Tibial nerve (tissue), 4 donors: ENCODE results near the gene OR5M8. TPM values are rescaled to one million over a fixed set of nuclear protein-coding genes. Genes with fewer than 3 reads are reported as not detected.

Experiments
- DNase-seq, 2 donors: peaks; one replicate each; pipeline ENCODE4 v3.0.0-alpha.2; 2019; ENCODE audit warnings: low spot score in 2 of 2
- H3K27ac ChIP-seq, 4 donors: fragments of 200-600 bp; sonication (generic) in 3 of 4; one replicate each; pipeline ENCODE4 v1.5.1; 2017 to 2019; ENCODE audit warnings: mild to moderate bottlenecking in 1 of 4
- H3K27me3 ChIP-seq, 2 donors: fragments of 200-600 bp; sonication (generic) in 1 of 2; one replicate each; pipeline versions ENCODE4 v1.5.1 to v1.6.0; 2017 to 2019
- H3K36me3 ChIP-seq, 3 donors: fragments of 200-600 bp; sonication (generic); one replicate each; pipeline ENCODE4 v1.5.1; 2018 to 2019
- H3K4me1 ChIP-seq, 4 donors: fragments of 200-600 bp; sonication (generic) in 3 of 4; one replicate each; pipeline ENCODE4 v1.5.1; 2017 to 2019
- H3K4me3 ChIP-seq, 4 donors: fragments of 200-600 bp; sonication (generic) in 3 of 4; one replicate each; pipeline ENCODE4 v1.5.1; 2017 to 2019; ENCODE audit warnings: mild to moderate bottlenecking in 1 of 4, moderate library complexity in 1 of 4
- H3K9me3 ChIP-seq, 4 donors: fragments of 200-600 bp; sonication (generic) in 3 of 4; one replicate each; pipeline ENCODE4 v1.5.1; 2017 to 2019
- EP300 ChIP-seq, 2 donors: sonication (generic); formaldehyde crosslinking; IDR thresholded peaks; one replicate each; pipeline ENCODE4 v1.6.1; 2017; ENCODE audit warnings: antibody characterized with exemption in 2 of 2, mild to moderate bottlenecking in 1 of 2
- POLR2A ChIP-seq, 2 donors: fragments of 450-650 bp; IDR thresholded peaks; one replicate each; pipeline ENCODE4 v1.6.1; 2017; ENCODE audit warnings: antibody characterized with exemption in 2 of 2, mild to moderate bottlenecking in 2 of 2, moderate library complexity in 2 of 2
- WGBS, 2 donors: methylation state at CpG; one replicate each; pipeline ENCODE4 v1.1.5; 2018; 5-methylcytosine and 5-hydroxymethylcytosine counted together
- total RNA-seq, 4 donors: library from RNA; depleted of rRNA; stranded (reverse); fragments of >200 nt; gene quantifications; one replicate each; pipeline ENCODE4 v1.1.0, GENCODE V29; 2016
- TF ChIP-seq, protein P1 (sequence below), 5 experiments: fragments of 200-600 bp in 3 of 5; fragments of 450-650 bp in 2 of 5; sonication (generic) in 3 of 5; IDR thresholded peaks; one replicate each; pipeline ENCODE4 v1.5.1; 2016 to 2019; ENCODE audit warnings: antibody characterized with exemption in 5 of 5, mild to moderate bottlenecking in 3 of 5, moderate library complexity in 2 of 5

Gene OR5M8
- total RNA-seq, 4 donors from 2014 or later: not detected

GRCh38 chr11:56457076-56457475, 34.1 kb downstream of the OR5M8 start:
- Histone ChIP-seq H3K27ac (no peak overlapping the region), H3K4me3 (no peak overlapping the region), H3K9me3 (no peaks in the 10 kb centered on the region), H3K27me3 (no peaks in the 10 kb centered on the region), H3K36me3 (no peaks in the 10 kb centered on the region), H3K4me1 (no peaks in the 10 kb centered on the region)
- TF ChIP-seq POLR2A (IDR thresholded peaks at IDR 0.05) (no peak), EP300 (IDR thresholded peaks at IDR 0.05) (no peak)
- TF ChIP-seq, protein P1, sequence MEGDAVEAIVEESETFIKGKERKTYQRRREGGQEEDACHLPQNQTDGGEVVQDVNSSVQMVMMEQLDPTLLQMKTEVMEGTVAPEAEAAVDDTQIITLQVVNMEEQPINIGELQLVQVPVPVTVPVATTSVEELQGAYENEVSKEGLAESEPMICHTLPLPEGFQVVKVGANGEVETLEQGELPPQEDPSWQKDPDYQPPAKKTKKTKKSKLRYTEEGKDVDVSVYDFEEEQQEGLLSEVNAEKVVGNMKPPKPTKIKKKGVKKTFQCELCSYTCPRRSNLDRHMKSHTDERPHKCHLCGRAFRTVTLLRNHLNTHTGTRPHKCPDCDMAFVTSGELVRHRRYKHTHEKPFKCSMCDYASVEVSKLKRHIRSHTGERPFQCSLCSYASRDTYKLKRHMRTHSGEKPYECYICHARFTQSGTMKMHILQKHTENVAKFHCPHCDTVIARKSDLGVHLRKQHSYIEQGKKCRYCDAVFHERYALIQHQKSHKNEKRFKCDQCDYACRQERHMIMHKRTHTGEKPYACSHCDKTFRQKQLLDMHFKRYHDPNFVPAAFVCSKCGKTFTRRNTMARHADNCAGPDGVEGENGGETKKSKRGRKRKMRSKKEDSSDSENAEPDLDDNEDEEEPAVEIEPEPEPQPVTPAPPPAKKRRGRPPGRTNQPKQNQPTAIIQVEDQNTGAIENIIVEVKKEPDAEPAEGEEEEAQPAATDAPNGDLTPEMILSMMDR (IDR thresholded peaks at IDR 0.05): no peak
- 94 to 100% methylated on average over 1 of the region's 1 CpG for WGBS, 2 donors
- no peak for DNase-seq

GRCh38 chr11:56453521-56453920, 37.6 kb downstream of the OR5M8 start:
- Histone ChIP-seq H3K36me3 (no peaks in the 10 kb centered on the region), H3K9me3 (peaks cover 0 to 2% (median 0%) of the 10 kb centered on the region in 4 donors), H3K27ac (no peak overlapping the region), H3K4me1 (no peaks in the 10 kb centered on the region), H3K27me3 (no peaks in the 10 kb centered on the region), H3K4me3 (no peak overlapping the region)
- 69 to 77% methylated on average over 4 of the region's 4 CpGs for WGBS, 2 donors
- TF ChIP-seq, protein P1 (IDR thresholded peaks at IDR 0.05): no peak
- TF ChIP-seq POLR2A (IDR thresholded peaks at IDR 0.05) (no peak), EP300 (IDR thresholded peaks at IDR 0.05) (no peak)
- DNase-seq: no peak

Other genes with a start within 250 kb of the OR5M8 start
- gene OR5T3, start 239.1 kb downstream of the OR5M8 start, total RNA-seq: not detected
- not detected for gene OR5T1, start 217.2 kb downstream of the OR5M8 start, total RNA-seq
- not detected for gene OR8H1, start 199.1 kb downstream of the OR5M8 start, total RNA-seq
- gene OR8K3, start 176.2 kb downstream of the OR5M8 start, total RNA-seq: not detected
- not detected for gene OR8K1, start 145.3 kb downstream of the OR5M8 start, total RNA-seq
- not detected for gene OR8J1, start 137.1 kb downstream of the OR5M8 start, total RNA-seq
- gene OR8U1, start 115.7 kb downstream of the OR5M8 start, total RNA-seq: not detected
- not detected for gene OR5AL1, start 78.7 kb downstream of the OR5M8 start, total RNA-seq
- not detected for gene OR5M3, start 18.0 kb downstream of the OR5M8 start, total RNA-seq
- gene OR5M11, start 51.9 kb upstream of the OR5M8 start, total RNA-seq: not detected
- gene OR5M10, start 86.4 kb upstream of the OR5M8 start, total RNA-seq: not detected
- not detected for gene OR5M1, start 123.5 kb upstream of the OR5M8 start, total RNA-seq
- not detected for gene OR5AP2, start 151.1 kb upstream of the OR5M8 start, total RNA-seq
- not detected for gene OR5AR1, start 172.3 kb upstream of the OR5M8 start, total RNA-seq
- not detected for gene OR9G1, start 207.7 kb upstream of the OR5M8 start, total RNA-seq